DOHH2 (cell line): ENCODE data around the gene ITGA8.

ENCODE experiments used
- H3F3A ChIP-seq: fragments of 200-600 bp; sonication (generic), shearing (Covaris generic); 2 replicates; pipeline ENCODE4 v1.6.0; 2016; ENCODE audit warnings: antibody characterized with exemption, mild to moderate bottlenecking; ENCODE audit not compliant: control insufficient read depth, insufficient read depth
- H3K27ac ChIP-seq: fragments of 200-600 bp; sonication (generic); 2 replicates; pipeline ENCODE4 v1.5.1; 2014; ENCODE audit warnings: low read depth, mild to moderate bottlenecking, low read length, moderate library complexity
- H3K27me3 ChIP-seq: fragments of 200-600 bp; sonication (generic); 2 replicates; pipeline ENCODE4 v1.6.1; 2014; ENCODE audit warnings: mild to moderate bottlenecking, low read length, mixed read lengths; ENCODE audit not compliant: control insufficient read depth
- H3K36me3 ChIP-seq: fragments of 200-600 bp; sonication (generic); 2 replicates; pipeline ENCODE4 v1.6.1; 2014; ENCODE audit warnings: mild to moderate bottlenecking, low read length, moderate library complexity, mixed read lengths; ENCODE audit not compliant: control insufficient read depth
- H3K4me1 ChIP-seq: fragments of 200-600 bp; sonication (generic); 2 replicates; pipeline ENCODE4 v1.6.1; 2014; ENCODE audit warnings: mild to moderate bottlenecking, low read length, mixed read lengths; ENCODE audit not compliant: control insufficient read depth
- H3K4me2 ChIP-seq: fragments of 200-600 bp; sonication (generic); 2 replicates; pipeline ENCODE4 v1.6.0; 2014; ENCODE audit warnings: mild to moderate bottlenecking, low read length, moderate library complexity
- H3K4me3 ChIP-seq: fragments of 200-600 bp; sonication (generic); 2 replicates; pipeline ENCODE4 v1.5.1; 2014; ENCODE audit warnings: mild to moderate bottlenecking, low read length, mixed read lengths
- H3K79me2 ChIP-seq: fragments of 200-600 bp; sonication (generic); 2 replicates; pipeline ENCODE4 v1.6.1; 2014; ENCODE audit warnings: mild to moderate bottlenecking, low read length, mixed read lengths; ENCODE audit not compliant: control insufficient read depth
- H3K9me2 ChIP-seq: fragments of 200-600 bp; sonication (generic); replicated peaks from 2 replicates; pipeline ENCODE4 v1.6.1; 2014; ENCODE audit warnings: mild to moderate bottlenecking, low read length, mixed read lengths; ENCODE audit not compliant: control insufficient read depth
- H3K9me3 ChIP-seq: fragments of 200-600 bp; sonication (generic); 2 replicates; pipeline ENCODE4 v1.6.1; 2014; ENCODE audit warnings: antibody characterized with exemption, low read length, mixed read lengths; ENCODE audit not compliant: control insufficient read depth, insufficient read depth
- H4K20me1 ChIP-seq: fragments of 200-600 bp; sonication (generic); 2 replicates; pipeline ENCODE4 v1.6.0; 2014; ENCODE audit warnings: low read depth, mild to moderate bottlenecking, antibody characterized with exemption, low read length, moderate library complexity; ENCODE audit not compliant: control insufficient read depth, insufficient read depth
- CTCF ChIP-seq: fragments of 200-600 bp; sonication (generic); IDR thresholded peaks from one replicate; pipeline ENCODE4 v1.5.1; 2014; ENCODE audit warnings: antibody characterized with exemption, mild to moderate bottlenecking, low read depth, low read length; ENCODE audit not compliant: poor library complexity, severe bottlenecking
- EZH2phosphoT487 ChIP-seq: fragments of 200-600 bp; sonication (generic); IDR thresholded peaks from 2 replicates; pipeline ENCODE4 v1.6.1; 2017; ENCODE audit warnings: borderline replicate concordance, mild to moderate bottlenecking, antibody characterized with exemption, low read length, moderate library complexity, mixed read lengths

The ITGA8 gene

GRCh38 chr10:15760681-15761080 lies 41.0 kb upstream of the ITGA8 start:
- no peaks in the 10 kb centered on the region for H3K36me3 ChIP-seq
- H3K9me3 ChIP-seq, result no peaks in the 10 kb centered on the region
- H3K4me3 ChIP-seq, result no peak overlapping the region
- H3K4me1 ChIP-seq, result no peaks in the 10 kb centered on the region
- H4K20me1 ChIP-seq, result no peaks in the 10 kb centered on the region
- TF ChIP-seq EZH2phosphoT487 (no peak), CTCF (no peak)
- H3K4me2 ChIP-seq, result no peak overlapping the region
- no peaks in the 10 kb centered on the region for H3K27me3 ChIP-seq
- H3K9me2 ChIP-seq, result no peaks in the 10 kb centered on the region
- no peak overlapping the region for H3K27ac ChIP-seq
- H3F3A ChIP-seq, result no peaks in the 10 kb centered on the region
- no peaks in the 10 kb centered on the region for H3K79me2 ChIP-seq

GRCh38 chr10:15759265-15759664 lies 39.5 kb upstream of the ITGA8 start:
- no peak overlapping the region for H3K4me3 ChIP-seq
- no peaks in the 10 kb centered on the region for H3K36me3 ChIP-seq
- H3K27me3 ChIP-seq, result no peaks in the 10 kb centered on the region
- H3K9me2 ChIP-seq, result no peaks in the 10 kb centered on the region
- H3K4me1 ChIP-seq, result no peaks in the 10 kb centered on the region
- H3F3A ChIP-seq, result no peaks in the 10 kb centered on the region
- no peaks in the 10 kb centered on the region for H3K9me3 ChIP-seq
- TF ChIP-seq EZH2phosphoT487 (no peak), CTCF (no peak)
- no peak overlapping the region for H3K27ac ChIP-seq
- no peaks in the 10 kb centered on the region for H4K20me1 ChIP-seq
- no peak overlapping the region for H3K4me2 ChIP-seq
- H3K79me2 ChIP-seq, result no peaks in the 10 kb centered on the region

GRCh38 chr10:15758618-15759017 lies 38.9 kb upstream of the ITGA8 start:
- no peaks in the 10 kb centered on the region for H3K27me3 ChIP-seq

More at GRCh38 chr10:15758618-15759017, 38.9 kb upstream of the ITGA8 start:
- Histone ChIP-seq H3F3A (no peaks in the 10 kb centered on the region), H3K9me2 (no peaks in the 10 kb centered on the region), H3K4me2 (no peak overlapping the region), H4K20me1 (no peaks in the 10 kb centered on the region), H3K4me1 (no peaks in the 10 kb centered on the region), H3K36me3 (no peaks in the 10 kb centered on the region), H3K4me3 (no peak overlapping the region), H3K9me3 (no peaks in the 10 kb centered on the region), H3K79me2 (no peaks in the 10 kb centered on the region), H3K27ac (no peak overlapping the region)
- no peak for TF ChIP-seq CTCF
- no peak for TF ChIP-seq EZH2phosphoT487
